MM.1S (cell line): ENCODE measurements around the gene RNF220.

ENCODE experiments used
- EZH2phosphoT487 ChIP-seq: fragments of 300-600 bp; sonication (generic); IDR thresholded peaks from 2 replicates; pipeline ENCODE4 v1.6.1; 2018; ENCODE audit warnings: antibody characterized with exemption, low read length
- TF ChIP-seq, protein P1 (sequence below): fragments of 300-600 bp; sonication (generic); IDR thresholded peaks from 2 replicates; pipeline ENCODE4 v1.5.1; 2016; ENCODE audit warnings: antibody characterized with exemption, low read length, mixed read lengths

DNA sequence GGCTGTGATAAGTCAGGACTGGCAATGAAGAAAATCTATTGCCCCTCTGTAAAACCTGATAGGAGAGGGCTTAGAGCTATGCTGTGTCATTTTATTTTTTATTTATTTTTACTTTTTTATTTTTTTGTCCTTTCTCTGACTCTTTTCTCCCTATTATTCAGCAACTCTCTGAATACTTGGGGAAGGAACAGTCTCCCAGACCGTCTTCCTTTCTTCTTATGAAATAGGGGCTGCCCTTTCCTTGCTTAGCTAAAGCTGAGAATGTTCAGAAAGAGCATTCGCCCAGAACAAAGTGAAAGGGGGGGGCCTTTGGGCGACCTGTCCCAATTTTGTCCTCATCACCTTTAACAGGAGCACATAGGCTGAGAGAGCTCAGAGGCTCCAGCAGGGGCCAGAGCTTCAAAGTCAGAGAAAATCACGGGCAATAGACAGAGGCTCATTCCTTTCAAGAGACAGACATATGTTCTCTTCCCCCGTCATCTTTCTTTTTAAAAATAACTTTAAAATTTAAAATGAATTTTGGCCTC, 80.9 kb downstream of the RNF220 start:
- TF ChIP-seq EZH2phosphoT487, result no peak
- TF ChIP-seq, protein P1, sequence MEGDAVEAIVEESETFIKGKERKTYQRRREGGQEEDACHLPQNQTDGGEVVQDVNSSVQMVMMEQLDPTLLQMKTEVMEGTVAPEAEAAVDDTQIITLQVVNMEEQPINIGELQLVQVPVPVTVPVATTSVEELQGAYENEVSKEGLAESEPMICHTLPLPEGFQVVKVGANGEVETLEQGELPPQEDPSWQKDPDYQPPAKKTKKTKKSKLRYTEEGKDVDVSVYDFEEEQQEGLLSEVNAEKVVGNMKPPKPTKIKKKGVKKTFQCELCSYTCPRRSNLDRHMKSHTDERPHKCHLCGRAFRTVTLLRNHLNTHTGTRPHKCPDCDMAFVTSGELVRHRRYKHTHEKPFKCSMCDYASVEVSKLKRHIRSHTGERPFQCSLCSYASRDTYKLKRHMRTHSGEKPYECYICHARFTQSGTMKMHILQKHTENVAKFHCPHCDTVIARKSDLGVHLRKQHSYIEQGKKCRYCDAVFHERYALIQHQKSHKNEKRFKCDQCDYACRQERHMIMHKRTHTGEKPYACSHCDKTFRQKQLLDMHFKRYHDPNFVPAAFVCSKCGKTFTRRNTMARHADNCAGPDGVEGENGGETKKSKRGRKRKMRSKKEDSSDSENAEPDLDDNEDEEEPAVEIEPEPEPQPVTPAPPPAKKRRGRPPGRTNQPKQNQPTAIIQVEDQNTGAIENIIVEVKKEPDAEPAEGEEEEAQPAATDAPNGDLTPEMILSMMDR, result no peak
